Measurements from ENCODE around the gene DAAM2.

DNA sequence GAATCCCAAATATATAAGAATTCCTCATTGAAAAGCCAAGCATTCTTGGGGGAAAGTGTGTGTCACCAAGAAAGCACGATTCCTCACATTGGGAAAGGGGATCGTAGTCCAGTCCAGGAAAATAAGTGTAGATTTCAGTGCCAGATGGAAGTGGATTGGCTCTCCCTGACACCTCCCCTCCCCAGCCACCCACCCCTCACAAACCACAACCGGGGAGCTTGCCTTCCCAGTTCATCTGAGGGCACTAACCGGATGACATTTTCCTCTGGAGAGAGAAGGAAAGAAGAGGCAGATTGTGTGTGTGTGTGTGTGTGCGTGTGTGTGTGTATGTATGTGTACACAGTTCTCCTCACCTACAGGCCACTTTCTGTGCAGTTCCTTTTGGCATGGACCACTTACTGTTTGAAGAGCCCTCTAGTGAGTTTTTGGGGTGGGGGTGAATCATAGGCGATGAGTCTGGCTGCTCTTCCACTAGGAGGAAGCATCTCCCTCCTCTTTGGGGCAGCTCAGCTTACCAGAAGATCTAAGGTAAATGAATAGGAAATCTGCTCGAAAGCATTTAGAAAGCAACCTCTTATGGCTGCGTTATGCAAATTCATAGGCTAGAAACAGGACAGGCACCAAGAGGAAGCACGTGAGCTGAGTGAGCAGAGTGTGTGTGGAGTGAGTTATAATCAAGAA is 20.8 kb downstream of the DAAM2 start:
- TF ChIP-seq, protein P1, sequence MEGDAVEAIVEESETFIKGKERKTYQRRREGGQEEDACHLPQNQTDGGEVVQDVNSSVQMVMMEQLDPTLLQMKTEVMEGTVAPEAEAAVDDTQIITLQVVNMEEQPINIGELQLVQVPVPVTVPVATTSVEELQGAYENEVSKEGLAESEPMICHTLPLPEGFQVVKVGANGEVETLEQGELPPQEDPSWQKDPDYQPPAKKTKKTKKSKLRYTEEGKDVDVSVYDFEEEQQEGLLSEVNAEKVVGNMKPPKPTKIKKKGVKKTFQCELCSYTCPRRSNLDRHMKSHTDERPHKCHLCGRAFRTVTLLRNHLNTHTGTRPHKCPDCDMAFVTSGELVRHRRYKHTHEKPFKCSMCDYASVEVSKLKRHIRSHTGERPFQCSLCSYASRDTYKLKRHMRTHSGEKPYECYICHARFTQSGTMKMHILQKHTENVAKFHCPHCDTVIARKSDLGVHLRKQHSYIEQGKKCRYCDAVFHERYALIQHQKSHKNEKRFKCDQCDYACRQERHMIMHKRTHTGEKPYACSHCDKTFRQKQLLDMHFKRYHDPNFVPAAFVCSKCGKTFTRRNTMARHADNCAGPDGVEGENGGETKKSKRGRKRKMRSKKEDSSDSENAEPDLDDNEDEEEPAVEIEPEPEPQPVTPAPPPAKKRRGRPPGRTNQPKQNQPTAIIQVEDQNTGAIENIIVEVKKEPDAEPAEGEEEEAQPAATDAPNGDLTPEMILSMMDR (IDR thresholded peaks at IDR 0.05), result no peak
- TF ChIP-seq EP300 (IDR thresholded peaks at IDR 0.05; ENCODE audit: low read depth), result no peak
